Measurements from ENCODE around the gene OLFML2A.
A peak's percentile ranks its signal among the peaks of the same experiment; 100 is the strongest.

Gene OLFML2A

DNA sequence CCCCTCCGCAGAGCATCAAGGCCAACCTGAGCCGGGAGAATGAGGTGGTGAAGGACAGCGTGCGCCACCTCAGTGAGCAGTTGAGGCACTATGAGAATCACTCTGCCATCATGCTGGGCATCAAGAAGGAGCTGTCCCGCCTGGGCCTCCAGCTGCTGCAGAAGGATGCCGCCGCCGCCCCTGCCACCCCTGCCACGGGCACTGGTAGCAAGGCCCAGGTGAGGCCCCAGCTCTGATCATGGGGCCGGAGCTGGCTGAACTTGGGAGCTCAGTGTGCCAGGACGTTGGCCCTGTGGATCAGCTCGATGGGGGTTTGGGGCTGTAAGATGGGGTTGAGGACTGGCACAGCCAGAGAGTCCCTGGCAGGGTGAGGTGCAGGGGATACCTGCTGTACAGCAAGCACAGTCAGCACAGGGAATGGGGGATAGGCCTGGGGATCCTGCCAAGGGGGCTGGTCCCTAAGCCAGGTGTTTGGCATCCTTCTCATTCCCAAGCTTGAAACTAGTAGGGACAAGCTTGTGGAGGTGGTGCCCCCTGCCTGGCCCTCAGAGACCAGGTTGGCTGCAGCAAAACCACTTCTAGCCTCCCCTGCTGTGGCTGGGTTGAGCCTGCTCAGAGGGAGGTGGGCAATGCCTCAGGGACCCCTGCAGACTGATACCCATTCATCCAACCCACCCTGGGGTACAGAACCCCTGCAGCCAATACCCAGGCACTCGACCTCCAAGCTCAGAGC lies 22.5 kb downstream of the OLFML2A start:
- no peak overlapping the region for H3K4me3 ChIP-seq (ENCODE audit: low read depth, low read length)
- no peaks in the 10 kb centered on the region for H3K36me3 ChIP-seq (ENCODE audit: control insufficient read depth, insufficient read depth, low read length)
- H3K27me3 ChIP-seq (ENCODE audit: control insufficient read depth, insufficient read depth, low read length), result no peaks in the 10 kb centered on the region
- no peaks in the 10 kb centered on the region for H3K4me1 ChIP-seq (ENCODE audit: control insufficient read depth, insufficient read depth, low read length)
- no peak overlapping the region for H3K9ac ChIP-seq (ENCODE audit: low read depth, low read length)
- no peaks in the 10 kb centered on the region for H3K9me3 ChIP-seq (ENCODE audit: control insufficient read depth, insufficient read depth, low read length)
- no peak overlapping the region for H3K27ac ChIP-seq (ENCODE audit: low read depth, low read length)

GRCh38 chr9:124800306-124801259 lies 23.6 kb downstream of the OLFML2A start:
- no peak overlapping the region for H3K27ac ChIP-seq (ENCODE audit: low read depth, low read length)
- H3K36me3 ChIP-seq (ENCODE audit: control insufficient read depth, insufficient read depth, low read length), result no peaks in the 10 kb centered on the region
- no peak overlapping the region for H3K9ac ChIP-seq (ENCODE audit: low read depth, low read length)
- H3K9me3 ChIP-seq (ENCODE audit: control insufficient read depth, insufficient read depth, low read length), result no peaks in the 10 kb centered on the region
- no peaks in the 10 kb centered on the region for H3K4me1 ChIP-seq (ENCODE audit: control insufficient read depth, insufficient read depth, low read length)
- no peak overlapping the region for H3K4me3 ChIP-seq (ENCODE audit: low read depth, low read length)
- no peaks in the 10 kb centered on the region for H3K27me3 ChIP-seq (ENCODE audit: control insufficient read depth, insufficient read depth, low read length)

- Histone ChIP-seq H3K9ac (ENCODE audit: low read depth, low read length) (no peak overlapping the region), H3K36me3 (ENCODE audit: control insufficient read depth, insufficient read depth, low read length) (no peaks in the 10 kb centered on the region), H3K9me3 (ENCODE audit: control insufficient read depth, insufficient read depth, low read length) (no peaks in the 10 kb centered on the region), H3K27me3 (ENCODE audit: control insufficient read depth, insufficient read depth, low read length) (no peaks in the 10 kb centered on the region), H3K27ac (ENCODE audit: low read depth, low read length) (no peak overlapping the region), H3K4me3 (ENCODE audit: low read depth, low read length) (no peak overlapping the region), H3K4me1 (ENCODE audit: control insufficient read depth, insufficient read depth, low read length) (no peaks in the 10 kb centered on the region)
These were observed 24.4 kb downstream of the OLFML2A start for GRCh38 chr9:124801356-124801755.

GRCh38 chr9:124802426-124802825 lies 25.5 kb downstream of the OLFML2A start:
- no peaks in the 10 kb centered on the region for H3K4me1 ChIP-seq (ENCODE audit: control insufficient read depth, insufficient read depth, low read length)
- H3K27me3 ChIP-seq (ENCODE audit: control insufficient read depth, insufficient read depth, low read length), result no peaks in the 10 kb centered on the region
- H3K36me3 ChIP-seq (ENCODE audit: control insufficient read depth, insufficient read depth, low read length), result no peaks in the 10 kb centered on the region
- H3K9ac ChIP-seq (ENCODE audit: low read depth, low read length), result no peak overlapping the region
- H3K27ac ChIP-seq (ENCODE audit: low read depth, low read length), result no peak overlapping the region
- no peak overlapping the region for H3K4me3 ChIP-seq (ENCODE audit: low read depth, low read length)
- no peaks in the 10 kb centered on the region for H3K9me3 ChIP-seq (ENCODE audit: control insufficient read depth, insufficient read depth, low read length)

DNA sequence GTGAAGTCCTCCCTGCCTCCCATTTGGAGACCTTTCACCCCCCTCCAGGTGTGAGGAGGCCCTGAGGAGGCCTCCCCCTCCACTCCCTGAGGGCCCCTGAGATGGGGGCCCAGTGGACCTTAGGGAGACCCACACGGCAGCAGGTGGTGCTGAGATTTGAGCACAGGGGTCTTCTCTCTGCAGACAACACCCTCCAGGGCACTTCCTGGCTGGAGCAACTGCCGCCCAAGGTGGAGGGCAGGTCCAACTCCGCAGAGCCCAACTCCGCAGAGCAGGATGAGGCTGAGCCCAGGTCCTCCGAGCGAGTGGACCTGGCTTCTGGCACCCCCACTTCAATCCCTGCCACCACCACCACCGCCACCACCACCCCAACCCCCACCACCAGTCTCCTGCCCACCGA lies 27.0 kb downstream of the OLFML2A start:
- Histone ChIP-seq H3K27ac (ENCODE audit: low read depth, low read length) (no peak overlapping the region), H3K9me3 (ENCODE audit: control insufficient read depth, insufficient read depth, low read length) (no peaks in the 10 kb centered on the region), H3K36me3 (ENCODE audit: control insufficient read depth, insufficient read depth, low read length) (no peaks in the 10 kb centered on the region), H3K9ac (ENCODE audit: low read depth, low read length) (no peak overlapping the region), H3K4me3 (ENCODE audit: low read depth, low read length) (no peak overlapping the region), H3K4me1 (ENCODE audit: control insufficient read depth, insufficient read depth, low read length) (no peaks in the 10 kb centered on the region), H3K27me3 (ENCODE audit: control insufficient read depth, insufficient read depth, low read length) (no peaks in the 10 kb centered on the region)

DNA sequence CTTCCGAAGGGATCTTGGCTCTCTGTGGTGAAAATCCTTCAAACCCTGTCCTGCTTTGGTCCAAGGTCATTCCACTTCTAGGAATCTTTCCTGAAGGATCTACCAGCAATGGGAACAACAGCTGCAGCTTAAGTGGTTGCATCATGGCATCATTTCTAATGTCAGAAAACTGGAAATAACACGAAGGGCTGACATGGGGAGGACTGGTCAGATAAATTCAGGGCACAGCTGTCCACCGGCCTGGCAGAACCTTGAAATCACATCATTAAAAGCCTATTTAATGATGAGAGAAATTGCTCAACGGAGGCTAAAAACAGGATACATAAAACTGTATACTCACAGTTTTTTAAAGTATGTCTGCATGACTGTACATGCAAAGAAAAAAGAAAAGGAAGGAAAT lies 28.3 kb downstream of the OLFML2A start:
- no peaks in the 10 kb centered on the region for H3K36me3 ChIP-seq (ENCODE audit: control insufficient read depth, insufficient read depth, low read length)
- no peak overlapping the region for H3K9ac ChIP-seq (ENCODE audit: low read depth, low read length)
- H3K27me3 ChIP-seq (ENCODE audit: control insufficient read depth, insufficient read depth, low read length), result no peaks in the 10 kb centered on the region
- no peak overlapping the region for H3K4me3 ChIP-seq (ENCODE audit: low read depth, low read length)
- peaks cover under 1% of the 10 kb centered on the region; the same call in 1 of the 2 replicates for H3K4me1 ChIP-seq (ENCODE audit: control insufficient read depth, insufficient read depth, low read length)
- H3K27ac ChIP-seq (ENCODE audit: low read depth, low read length), result no peak overlapping the region
- H3K9me3 ChIP-seq (ENCODE audit: control insufficient read depth, insufficient read depth, low read length), result no peaks in the 10 kb centered on the region

- H3K9ac ChIP-seq (ENCODE audit: low read depth, low read length), result no peak overlapping the region
- H3K27ac ChIP-seq (ENCODE audit: low read depth, low read length), result no peak overlapping the region
- peaks cover 26% of the 10 kb centered on the region for H3K4me1 ChIP-seq (ENCODE audit: control insufficient read depth, insufficient read depth, low read length)
- no peak overlapping the region for H3K4me3 ChIP-seq (ENCODE audit: low read depth, low read length)
- no peaks in the 10 kb centered on the region for H3K27me3 ChIP-seq (ENCODE audit: control insufficient read depth, insufficient read depth, low read length)
- H3K9me3 ChIP-seq (ENCODE audit: control insufficient read depth, insufficient read depth, low read length), result no peaks in the 10 kb centered on the region
- no peaks in the 10 kb centered on the region for H3K36me3 ChIP-seq (ENCODE audit: control insufficient read depth, insufficient read depth, low read length)
These were observed 31.5 kb downstream of the OLFML2A start for GRCh38 chr9:124808246-124808956.

DNA sequence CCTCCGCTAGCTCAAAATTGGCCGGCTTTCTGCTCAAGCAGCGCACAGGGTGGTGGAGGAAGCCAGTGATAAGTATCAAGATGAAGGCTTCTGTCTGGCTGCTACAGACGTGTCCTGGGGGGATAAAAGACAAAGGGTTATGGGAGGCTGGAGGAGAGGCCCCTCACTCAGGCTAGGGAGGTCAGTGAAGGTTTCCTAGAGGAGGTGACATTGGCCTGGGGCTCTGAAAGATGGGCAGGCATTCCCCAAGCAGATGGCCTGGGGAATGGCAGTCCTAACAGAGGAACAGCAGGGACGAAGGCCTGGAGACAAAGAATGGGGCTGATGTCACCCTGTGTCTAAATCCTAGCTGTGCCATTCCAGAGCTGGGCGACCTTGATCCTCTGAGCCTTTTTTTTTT lies 32.3 kb downstream of the OLFML2A start:
- Histone ChIP-seq H3K27me3 (ENCODE audit: control insufficient read depth, insufficient read depth, low read length) (no peaks in the 10 kb centered on the region), H3K4me1 (ENCODE audit: control insufficient read depth, insufficient read depth, low read length) (peaks cover 32% of the 10 kb centered on the region), H3K9me3 (ENCODE audit: control insufficient read depth, insufficient read depth, low read length) (no peaks in the 10 kb centered on the region), H3K9ac (ENCODE audit: low read depth, low read length) (no peak overlapping the region), H3K4me3 (ENCODE audit: low read depth, low read length) (no peak overlapping the region), H3K27ac (ENCODE audit: low read depth, low read length) (no peak overlapping the region), H3K36me3 (ENCODE audit: control insufficient read depth, insufficient read depth, low read length) (no peaks in the 10 kb centered on the region)

DNA sequence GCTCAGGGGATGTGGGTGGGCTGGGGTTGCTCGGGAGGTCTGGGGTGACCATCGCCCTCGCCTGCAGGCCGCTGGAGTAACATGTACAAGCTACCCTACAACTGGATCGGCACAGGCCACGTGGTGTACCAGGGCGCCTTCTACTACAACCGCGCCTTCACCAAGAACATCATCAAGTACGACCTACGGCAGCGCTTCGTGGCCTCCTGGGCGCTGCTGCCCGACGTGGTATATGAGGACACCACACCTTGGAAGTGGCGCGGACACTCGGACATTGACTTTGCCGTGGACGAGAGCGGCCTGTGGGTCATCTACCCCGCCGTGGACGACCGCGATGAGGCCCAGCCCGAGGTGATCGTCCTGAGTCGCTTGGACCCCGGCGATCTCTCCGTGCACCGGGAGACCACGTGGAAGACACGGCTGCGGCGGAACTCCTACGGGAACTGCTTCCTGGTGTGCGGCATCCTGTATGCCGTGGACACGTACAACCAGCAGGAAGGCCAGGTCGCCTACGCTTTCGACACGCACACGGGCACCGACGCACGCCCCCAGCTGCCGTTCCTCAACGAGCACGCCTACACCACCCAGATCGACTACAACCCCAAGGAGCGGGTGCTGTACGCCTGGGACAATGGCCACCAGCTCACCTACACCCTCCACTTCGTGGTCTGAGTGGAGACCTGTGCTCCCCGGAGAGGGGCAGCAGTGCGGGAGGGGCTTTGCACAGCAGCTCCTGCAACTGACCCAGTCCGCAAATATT lies 33.0 kb downstream of the OLFML2A start:
- no peaks in the 10 kb centered on the region for H3K36me3 ChIP-seq (ENCODE audit: control insufficient read depth, insufficient read depth, low read length)
- peak overlapping the region; percentile 73 for H3K27ac ChIP-seq (ENCODE audit: low read depth, low read length)
- no peaks in the 10 kb centered on the region for H3K27me3 ChIP-seq (ENCODE audit: control insufficient read depth, insufficient read depth, low read length)
- no peaks in the 10 kb centered on the region for H3K9me3 ChIP-seq (ENCODE audit: control insufficient read depth, insufficient read depth, low read length)
- peaks cover 32% of the 10 kb centered on the region for H3K4me1 ChIP-seq (ENCODE audit: control insufficient read depth, insufficient read depth, low read length)
- no peak overlapping the region for H3K9ac ChIP-seq (ENCODE audit: low read depth, low read length)
- no peak overlapping the region for H3K4me3 ChIP-seq (ENCODE audit: low read depth, low read length)

DNA sequence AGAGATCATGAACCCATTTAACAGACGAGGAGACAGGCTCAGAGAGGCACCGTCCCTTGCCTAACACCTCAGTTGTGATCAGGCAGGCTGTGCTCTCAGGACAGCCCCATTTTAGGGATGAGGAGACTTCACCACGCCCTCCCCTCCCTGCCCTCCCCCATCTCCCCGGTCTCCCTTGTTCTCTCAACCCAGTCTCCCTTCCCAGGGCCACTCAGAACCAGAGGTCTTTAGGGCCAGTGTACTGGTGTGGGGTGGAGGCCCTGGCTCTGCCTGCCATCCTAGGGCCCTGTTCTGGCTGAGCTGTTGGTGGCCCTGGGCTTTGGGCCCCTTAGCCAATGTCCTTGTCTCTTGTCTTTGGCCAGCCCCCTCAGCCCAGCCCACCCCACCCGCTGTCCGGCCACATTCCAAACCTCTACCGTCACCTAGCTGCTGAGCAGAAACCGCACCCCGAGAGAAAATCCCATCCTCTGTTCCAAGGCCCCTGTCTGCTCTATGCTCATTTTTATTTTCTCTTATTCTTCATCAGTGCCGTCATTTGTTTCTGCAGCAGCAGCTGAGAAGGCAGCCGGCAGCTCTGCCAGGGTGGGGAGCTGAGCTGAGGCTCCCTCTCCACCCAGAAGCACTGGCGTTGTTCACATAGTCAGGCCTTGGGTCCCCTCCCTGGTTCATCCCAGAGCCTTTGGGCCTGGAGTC lies 33.9 kb downstream of the OLFML2A start:
- no peaks in the 10 kb centered on the region for H3K36me3 ChIP-seq (ENCODE audit: control insufficient read depth, insufficient read depth, low read length)
- peaks cover 32% of the 10 kb centered on the region for H3K4me1 ChIP-seq (ENCODE audit: control insufficient read depth, insufficient read depth, low read length)
- no peaks in the 10 kb centered on the region for H3K27me3 ChIP-seq (ENCODE audit: control insufficient read depth, insufficient read depth, low read length)
- no peak overlapping the region for H3K4me3 ChIP-seq (ENCODE audit: low read depth, low read length)
- H3K27ac ChIP-seq (ENCODE audit: low read depth, low read length), result peak overlapping the region; percentile 95
- H3K9me3 ChIP-seq (ENCODE audit: control insufficient read depth, insufficient read depth, low read length), result no peaks in the 10 kb centered on the region
- H3K9ac ChIP-seq (ENCODE audit: low read depth, low read length), result peak overlapping the region; percentile 9; the same call in 1 of the 2 replicates

Data from HUES48 (cell line).